ENCODE results near the gene EXTL1.
"Not testable (repeated sequence)": the region's sequence is repeated elsewhere in the genome, so short reads cannot be mapped to it uniquely, and the experiment has no call there.

EXTL1 gene

DNA sequence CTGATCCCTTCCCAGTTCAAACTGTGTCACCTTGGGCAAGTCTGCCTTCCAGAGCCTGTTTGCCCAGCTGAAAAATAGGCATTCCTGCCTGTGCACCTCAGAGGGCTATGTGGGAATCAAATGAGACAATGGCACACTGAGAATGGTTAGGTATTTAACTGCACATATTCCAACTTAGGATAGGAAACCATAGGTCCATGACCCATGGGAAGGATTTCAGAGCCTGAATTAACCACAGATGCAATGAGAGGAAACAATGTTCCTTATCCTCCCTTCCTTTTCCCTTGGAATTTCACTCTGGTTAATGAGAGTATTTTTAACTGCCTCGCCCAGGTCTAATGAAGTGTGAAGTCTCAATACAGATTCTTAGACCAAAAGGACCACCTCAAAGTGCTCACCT lies 36.4 kb upstream of the EXTL1 start:
- TF ChIP-seq, protein P1, sequence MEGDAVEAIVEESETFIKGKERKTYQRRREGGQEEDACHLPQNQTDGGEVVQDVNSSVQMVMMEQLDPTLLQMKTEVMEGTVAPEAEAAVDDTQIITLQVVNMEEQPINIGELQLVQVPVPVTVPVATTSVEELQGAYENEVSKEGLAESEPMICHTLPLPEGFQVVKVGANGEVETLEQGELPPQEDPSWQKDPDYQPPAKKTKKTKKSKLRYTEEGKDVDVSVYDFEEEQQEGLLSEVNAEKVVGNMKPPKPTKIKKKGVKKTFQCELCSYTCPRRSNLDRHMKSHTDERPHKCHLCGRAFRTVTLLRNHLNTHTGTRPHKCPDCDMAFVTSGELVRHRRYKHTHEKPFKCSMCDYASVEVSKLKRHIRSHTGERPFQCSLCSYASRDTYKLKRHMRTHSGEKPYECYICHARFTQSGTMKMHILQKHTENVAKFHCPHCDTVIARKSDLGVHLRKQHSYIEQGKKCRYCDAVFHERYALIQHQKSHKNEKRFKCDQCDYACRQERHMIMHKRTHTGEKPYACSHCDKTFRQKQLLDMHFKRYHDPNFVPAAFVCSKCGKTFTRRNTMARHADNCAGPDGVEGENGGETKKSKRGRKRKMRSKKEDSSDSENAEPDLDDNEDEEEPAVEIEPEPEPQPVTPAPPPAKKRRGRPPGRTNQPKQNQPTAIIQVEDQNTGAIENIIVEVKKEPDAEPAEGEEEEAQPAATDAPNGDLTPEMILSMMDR (IDR thresholded peaks at IDR 0.05; ENCODE audit: control insufficient read depth, extremely low read depth, insufficient read depth), result no peak
- no peak for DNase-seq (ENCODE audit: low read depth)
- no peak overlapping the region for H3K4me3 ChIP-seq (ENCODE audit: low read depth, low read length)

DNA sequence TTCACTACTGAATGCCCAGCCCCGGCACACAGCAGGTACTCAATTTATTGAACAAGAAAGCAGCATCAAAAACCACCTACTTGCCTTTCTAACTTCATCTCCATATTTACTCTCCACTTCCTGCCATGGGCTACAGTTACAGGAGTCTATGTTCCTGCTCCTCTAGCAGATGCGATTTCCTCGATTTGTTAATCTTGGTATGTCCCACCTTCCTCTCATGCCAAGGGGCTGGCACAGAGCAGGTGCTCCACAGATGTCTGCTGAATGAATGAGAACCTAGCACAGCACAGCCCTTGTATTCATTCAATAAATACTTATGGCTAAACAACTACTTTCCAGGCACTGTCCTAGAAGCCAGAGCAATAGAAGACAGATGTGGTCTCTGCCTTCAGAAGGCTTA lies 35.9 kb upstream of the EXTL1 start:
- TF ChIP-seq, protein P1 (IDR thresholded peaks at IDR 0.05; ENCODE audit: control insufficient read depth, extremely low read depth, insufficient read depth), result no peak
- DNase-seq (ENCODE audit: low read depth), result no peak
- H3K4me3 ChIP-seq (ENCODE audit: low read depth, low read length), result no peak overlapping the region

DNA sequence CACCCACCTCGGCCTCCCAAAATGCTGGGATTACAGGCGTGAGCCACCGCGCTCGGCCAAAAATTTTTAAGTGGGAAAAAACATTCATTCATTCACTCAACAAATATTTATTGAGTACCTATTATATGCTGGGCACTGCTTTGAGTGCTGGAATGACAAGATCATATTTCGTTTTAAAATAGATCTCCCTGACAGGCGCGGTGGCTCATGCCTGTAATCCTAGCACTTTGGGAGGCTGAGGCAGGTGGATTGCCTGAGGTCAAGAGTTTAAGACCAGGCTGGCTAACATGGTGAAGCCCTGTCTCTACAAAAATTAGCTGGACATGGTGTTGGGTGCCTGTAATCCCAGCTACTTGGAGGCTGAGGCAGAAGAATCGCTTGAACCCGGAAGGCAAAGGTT lies 34.8 kb upstream of the EXTL1 start:
- H3K4me3 ChIP-seq (ENCODE audit: low read depth, low read length); DNase-seq (ENCODE audit: low read depth): not testable (repeated sequence)

DNA sequence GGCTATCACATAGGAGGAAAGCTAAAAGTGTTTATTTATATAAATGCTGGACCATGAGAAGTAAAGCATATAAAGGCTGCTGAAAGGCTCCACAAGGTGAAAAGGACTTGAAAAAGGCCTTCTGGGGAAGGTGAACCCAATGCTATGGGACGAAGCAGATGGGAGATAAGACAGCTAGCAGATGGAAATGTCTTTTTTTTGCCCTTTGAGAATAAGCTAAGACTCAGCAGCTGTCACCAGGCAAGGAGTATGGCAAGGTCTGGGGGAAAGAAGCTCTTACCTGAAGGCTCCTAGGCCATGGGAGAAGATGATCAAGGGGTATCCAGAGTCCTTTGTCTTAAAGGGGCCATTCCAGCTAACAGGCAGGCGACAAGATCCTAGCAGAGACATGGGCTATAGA lies 33.6 kb upstream of the EXTL1 start:
- no peak for DNase-seq (ENCODE audit: low read depth)
- TF ChIP-seq, protein P1 (IDR thresholded peaks at IDR 0.05; ENCODE audit: control insufficient read depth, extremely low read depth, insufficient read depth), result no peak
- no peak overlapping the region for H3K4me3 ChIP-seq (ENCODE audit: low read depth, low read length)

DNA sequence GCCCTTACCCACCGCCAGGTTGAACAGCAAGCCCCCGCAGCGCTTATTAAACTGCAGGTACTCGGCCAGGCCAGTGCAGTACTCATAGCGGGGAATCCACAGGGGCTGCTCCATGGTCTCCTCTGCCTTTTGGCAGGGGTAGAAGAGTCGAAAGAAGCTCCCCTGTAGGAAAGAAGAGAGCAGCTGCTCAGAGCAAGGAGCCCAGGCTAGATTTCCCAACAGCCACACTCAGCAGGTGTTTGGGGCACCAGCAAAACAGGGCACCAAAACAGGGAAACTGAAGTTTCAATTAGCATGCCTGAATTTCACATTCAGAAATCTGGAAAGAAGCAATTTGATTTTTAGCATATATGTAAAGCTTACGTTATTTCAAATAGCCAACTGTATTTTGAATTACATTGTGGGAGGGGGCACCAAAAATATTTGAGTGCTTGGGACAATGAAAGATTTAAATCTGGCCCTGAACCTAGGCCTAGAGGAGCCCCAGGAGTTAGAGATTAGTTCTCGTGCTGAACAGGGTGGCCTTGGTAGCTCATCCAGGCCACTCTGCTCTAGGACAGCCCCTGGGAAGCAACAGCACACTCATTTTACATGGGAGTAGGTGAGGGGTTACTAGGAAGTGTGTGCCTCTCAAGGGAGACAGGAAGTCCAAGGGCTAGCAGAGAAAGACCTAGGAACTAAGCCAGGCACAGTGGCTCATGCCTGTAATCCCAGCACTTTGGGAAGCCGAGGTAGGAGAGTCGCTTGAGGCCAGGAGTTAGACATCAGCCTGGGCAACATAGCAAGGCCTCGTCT lies 31.9 kb upstream of the EXTL1 start:
- TF ChIP-seq, protein P1 (IDR thresholded peaks at IDR 0.05; ENCODE audit: control insufficient read depth, extremely low read depth, insufficient read depth), result no peak
- DNase-seq (ENCODE audit: low read depth), result no peak
- H3K4me3 ChIP-seq (ENCODE audit: low read depth, low read length), result no peak overlapping the region

DNA sequence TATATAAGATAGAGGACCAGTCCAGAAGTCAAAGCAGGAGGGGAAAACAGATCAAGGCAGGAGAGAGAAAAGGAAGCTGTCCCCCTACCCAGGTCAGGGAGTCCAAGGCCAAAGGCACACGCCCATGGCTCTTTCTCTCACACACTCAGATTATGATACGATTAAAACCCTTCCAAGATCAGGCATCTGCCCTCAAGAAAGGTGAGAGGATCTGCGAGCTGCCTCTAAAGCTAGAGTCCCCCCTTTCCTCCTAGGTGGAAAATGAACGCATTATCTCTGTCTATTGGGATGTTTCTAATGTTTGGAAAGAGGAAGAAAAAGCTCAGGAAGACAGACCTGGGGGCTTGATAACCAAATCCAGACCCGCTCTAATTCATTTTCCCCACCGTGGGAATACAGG lies 31.3 kb upstream of the EXTL1 start:
- no peak for DNase-seq (ENCODE audit: low read depth)
- TF ChIP-seq, protein P1 (IDR thresholded peaks at IDR 0.05; ENCODE audit: control insufficient read depth, extremely low read depth, insufficient read depth), result no peak

DNA sequence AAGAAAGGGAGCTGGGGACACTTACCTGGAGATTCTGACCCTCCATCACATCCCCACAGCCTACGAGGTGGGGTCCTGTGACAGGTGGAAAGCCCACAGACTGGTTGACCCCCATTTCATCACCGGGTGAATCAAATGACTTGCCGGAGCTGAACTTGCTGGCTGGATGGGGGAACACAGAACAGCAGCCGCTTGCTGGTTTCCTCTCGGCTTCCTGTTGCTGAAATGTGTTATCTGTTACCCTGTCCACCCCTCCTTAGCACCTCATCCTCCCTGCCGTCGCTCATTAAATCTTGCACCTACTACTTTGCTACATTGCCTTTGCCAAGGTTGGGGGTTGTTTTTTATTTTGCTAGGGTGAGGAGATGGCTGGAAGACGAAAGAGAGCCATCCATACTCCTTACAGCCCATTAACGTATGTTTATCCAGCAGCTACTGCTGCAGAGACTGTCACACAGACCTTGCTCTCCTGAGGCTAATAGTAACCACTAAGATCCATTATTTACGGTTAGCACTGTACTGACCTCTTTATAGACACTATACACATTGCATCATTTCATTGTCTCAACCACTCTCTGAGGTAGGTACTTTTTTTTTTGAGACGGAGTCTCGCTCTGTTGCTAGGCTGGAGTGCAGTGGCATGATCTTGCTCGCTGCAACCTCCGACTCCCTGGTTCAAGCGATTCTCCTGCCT lies 30.7 kb upstream of the EXTL1 start:
- TF ChIP-seq, protein P1 (IDR thresholded peaks at IDR 0.05; ENCODE audit: control insufficient read depth, extremely low read depth, insufficient read depth), result no peak
- H3K4me3 ChIP-seq (ENCODE audit: low read depth, low read length), result no peak overlapping the region
- no peak for DNase-seq (ENCODE audit: low read depth)

More for the DNA sequence above, 31.3 kb upstream of the EXTL1 start:
- no peak overlapping the region for H3K4me3 ChIP-seq (ENCODE audit: low read depth, low read length)

Measured in LNCaP clone FGC (cell line).